Hepatocyte (in vitro differentiated cells): ENCODE data around the gene ASTN2. TPM values are rescaled to one million over a fixed set of nuclear protein-coding genes. Genes with fewer than 3 reads are reported as not detected.
A peak's percentile ranks its signal among the peaks of the same experiment; 100 is the strongest.

Experiments used
- DNase-seq: peaks from one replicate; pipeline ENCODE4 v3.0.0-alpha.2; 2016; ENCODE audit warnings: low spot score
- H2AFZ ChIP-seq: fragments of 200-600 bp; sonication (generic); 2 replicates; pipeline ENCODE4 v1.6.0; 2016; ENCODE audit warnings: antibody characterized with exemption, mild to moderate bottlenecking
- H3K27ac ChIP-seq: fragments of 200-600 bp; sonication (generic); 2 replicates; pipeline ENCODE4 v1.5.1; 2016; ENCODE audit warnings: mild to moderate bottlenecking
- H3K27me3 ChIP-seq: fragments of 200-600 bp; sonication (generic); 2 replicates; pipeline ENCODE4 v1.6.1; 2016
- H3K36me3 ChIP-seq: fragments of 200-600 bp; sonication (generic); replicated peaks from 2 replicates; pipeline ENCODE4 v1.5.1; 2016; ENCODE audit warnings: low read depth; ENCODE audit not compliant: insufficient read depth
- H3K4me1 ChIP-seq: fragments of 200-600 bp; sonication (generic); 2 replicates; pipeline ENCODE4 v1.5.1; 2016; ENCODE audit warnings: mild to moderate bottlenecking, moderate library complexity; ENCODE audit not compliant: insufficient read depth
- H3K4me2 ChIP-seq: fragments of 200-600 bp; sonication (generic); 2 replicates; pipeline ENCODE4 v1.6.0; 2016
- H3K4me3 ChIP-seq: fragments of 200-600 bp; sonication (generic); 2 replicates; pipeline ENCODE4 v1.5.1; 2016; ENCODE audit warnings: mild to moderate bottlenecking
- H3K79me2 ChIP-seq: fragments of 200-600 bp; sonication (generic); 2 replicates; pipeline ENCODE4 v1.6.0; 2017; ENCODE audit warnings: mild to moderate bottlenecking
- H3K9me2 ChIP-seq: fragments of 200-600 bp; sonication (generic); replicated peaks from 2 replicates; pipeline ENCODE4 v1.6.0; 2017; ENCODE audit warnings: mild to moderate bottlenecking; ENCODE audit not compliant: insufficient read depth
- H3K9me3 ChIP-seq: fragments of 200-600 bp; sonication (generic); 2 replicates; pipeline ENCODE4 v1.5.1; 2016; ENCODE audit warnings: low read depth, mild to moderate bottlenecking
- H4K20me1 ChIP-seq: fragments of 200-600 bp; sonication (generic); 2 replicates; pipeline ENCODE4 v1.6.0; 2016; ENCODE audit warnings: mild to moderate bottlenecking; ENCODE audit not compliant: insufficient read depth, poor library complexity, severe bottlenecking
- EZH2 ChIP-seq: fragments of 200-600 bp; sonication (generic); IDR thresholded peaks from 2 replicates; pipeline ENCODE4 v1.6.1; 2016; ENCODE audit warnings: antibody characterized with exemption, mild to moderate bottlenecking, borderline replicate concordance
- EZH2phosphoT487 ChIP-seq: fragments of 200-600 bp; sonication (generic); IDR thresholded peaks from one replicate; pipeline ENCODE4 v1.6.1; 2018; ENCODE audit warnings: antibody characterized with exemption, mild to moderate bottlenecking, low read depth, moderate library complexity; ENCODE audit not compliant: unreplicated experiment, severe bottlenecking
- WGBS: methylation state at CpG from one replicate; pipeline ENCODE4 v1.1.6; 2016; ENCODE audit warnings: low lambda C conversion rate; ENCODE audit errors: missing lambda C conversion rate; 5-methylcytosine and 5-hydroxymethylcytosine counted together
- polyA plus RNA-seq: library from polyadenylated mRNA; unstranded; fragments of >200 nt; fragmentation: Nextera tagmentation; extraction: Ambion mirVana; gene quantifications from 2 replicates; pipeline ENCODE4 v1.2.1, GENCODE V29; 2016
- total RNA-seq: library from RNA; depleted of rRNA; stranded (reverse); fragments of >200 nt; gene quantifications from 2 replicates; pipeline ENCODE4 v1.2.3, GENCODE V29; 2014
- TF ChIP-seq, protein P1 (sequence below): fragments of 200-600 bp; sonication (generic); IDR thresholded peaks from 2 replicates; pipeline ENCODE4 v1.5.1; 2016; ENCODE audit warnings: antibody characterized with exemption, mild to moderate bottlenecking; ENCODE audit not compliant: poor library complexity

Gene ASTN2
- total and polyA plus RNA-seq, 2 experiments from 2014 or later = 6.4 to 8.4 TPM

DNA sequence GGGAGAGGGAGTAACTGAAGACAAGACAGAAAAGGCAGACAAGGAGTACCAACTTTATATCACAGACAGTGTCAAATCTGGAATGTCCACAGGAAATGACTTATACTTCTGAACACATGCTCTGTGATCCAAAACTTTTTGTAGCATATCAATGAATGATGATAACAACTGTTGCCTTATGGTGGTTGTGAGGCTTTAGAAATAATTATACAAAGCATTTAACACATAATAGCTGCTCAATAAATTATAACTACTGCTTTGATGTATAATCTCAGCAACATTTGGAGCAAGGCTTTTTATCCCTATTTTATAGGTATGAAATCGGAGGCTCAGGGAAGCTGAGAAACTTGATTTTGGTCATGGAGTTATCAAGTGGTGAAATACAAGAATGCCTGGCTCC, 3.3 kb upstream of the ASTN2 start:
- Histone ChIP-seq H3K9me2 (no peaks in the 10 kb centered on the region), H3K27me3 (peaks cover 88% of the 10 kb centered on the region), H4K20me1 (no peaks in the 10 kb centered on the region), H3K79me2 (no peaks in the 10 kb centered on the region), H3K27ac (no peak overlapping the region), H3K9me3 (no peaks in the 10 kb centered on the region), H3K4me1 (peaks cover 18% of the 10 kb centered on the region), H3K4me2 (no peak overlapping the region), H3K4me3 (no peak overlapping the region), H3K36me3 (no peaks in the 10 kb centered on the region), H2AFZ (no peak overlapping the region)
- TF ChIP-seq EZH2 (no peak), EZH2phosphoT487 (no peak)
- TF ChIP-seq, protein P1, sequence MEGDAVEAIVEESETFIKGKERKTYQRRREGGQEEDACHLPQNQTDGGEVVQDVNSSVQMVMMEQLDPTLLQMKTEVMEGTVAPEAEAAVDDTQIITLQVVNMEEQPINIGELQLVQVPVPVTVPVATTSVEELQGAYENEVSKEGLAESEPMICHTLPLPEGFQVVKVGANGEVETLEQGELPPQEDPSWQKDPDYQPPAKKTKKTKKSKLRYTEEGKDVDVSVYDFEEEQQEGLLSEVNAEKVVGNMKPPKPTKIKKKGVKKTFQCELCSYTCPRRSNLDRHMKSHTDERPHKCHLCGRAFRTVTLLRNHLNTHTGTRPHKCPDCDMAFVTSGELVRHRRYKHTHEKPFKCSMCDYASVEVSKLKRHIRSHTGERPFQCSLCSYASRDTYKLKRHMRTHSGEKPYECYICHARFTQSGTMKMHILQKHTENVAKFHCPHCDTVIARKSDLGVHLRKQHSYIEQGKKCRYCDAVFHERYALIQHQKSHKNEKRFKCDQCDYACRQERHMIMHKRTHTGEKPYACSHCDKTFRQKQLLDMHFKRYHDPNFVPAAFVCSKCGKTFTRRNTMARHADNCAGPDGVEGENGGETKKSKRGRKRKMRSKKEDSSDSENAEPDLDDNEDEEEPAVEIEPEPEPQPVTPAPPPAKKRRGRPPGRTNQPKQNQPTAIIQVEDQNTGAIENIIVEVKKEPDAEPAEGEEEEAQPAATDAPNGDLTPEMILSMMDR = no peak
- 88% methylated on average over 1 of the region's 1 CpG for WGBS
- DNase-seq = no peak

DNA sequence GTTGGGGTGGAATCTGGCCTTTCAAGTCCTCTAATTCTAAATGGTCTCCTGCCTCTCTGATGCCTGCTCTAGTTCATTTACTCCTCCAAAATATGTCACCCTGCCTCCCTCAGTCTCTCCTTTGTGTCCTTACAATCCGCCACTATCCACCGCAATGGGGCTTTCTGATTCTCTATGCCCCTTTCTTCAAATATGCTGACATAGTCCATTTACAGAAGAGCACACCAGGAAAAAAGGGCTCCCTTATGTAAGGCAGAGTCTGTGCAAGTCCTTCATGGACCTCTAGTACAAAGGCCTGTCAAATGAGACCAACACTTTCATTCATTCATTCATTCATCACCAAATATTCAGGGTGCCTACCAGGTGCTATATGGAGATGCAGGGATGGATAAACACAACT, 2.0 kb upstream of the ASTN2 start:
- no peaks in the 10 kb centered on the region for H3K9me2 ChIP-seq
- no peak overlapping the region for H3K4me3 ChIP-seq
- peaks cover 87% of the 10 kb centered on the region for H3K27me3 ChIP-seq
- no peaks in the 10 kb centered on the region for H4K20me1 ChIP-seq
- no peak overlapping the region for H3K4me2 ChIP-seq
- H3K79me2 ChIP-seq = no peaks in the 10 kb centered on the region
- H3K4me1 ChIP-seq = peaks cover 21% of the 10 kb centered on the region
- DNase-seq = no peak
- H3K27ac ChIP-seq = no peak overlapping the region
- H2AFZ ChIP-seq = no peak overlapping the region
- H3K9me3 ChIP-seq = no peaks in the 10 kb centered on the region
- WGBS = 100% methylated on average over 2 of the region's 2 CpGs
- TF ChIP-seq, protein P1 = no peak
- TF ChIP-seq EZH2phosphoT487 = no peak
- no peak for TF ChIP-seq EZH2
- no peaks in the 10 kb centered on the region for H3K36me3 ChIP-seq

DNA sequence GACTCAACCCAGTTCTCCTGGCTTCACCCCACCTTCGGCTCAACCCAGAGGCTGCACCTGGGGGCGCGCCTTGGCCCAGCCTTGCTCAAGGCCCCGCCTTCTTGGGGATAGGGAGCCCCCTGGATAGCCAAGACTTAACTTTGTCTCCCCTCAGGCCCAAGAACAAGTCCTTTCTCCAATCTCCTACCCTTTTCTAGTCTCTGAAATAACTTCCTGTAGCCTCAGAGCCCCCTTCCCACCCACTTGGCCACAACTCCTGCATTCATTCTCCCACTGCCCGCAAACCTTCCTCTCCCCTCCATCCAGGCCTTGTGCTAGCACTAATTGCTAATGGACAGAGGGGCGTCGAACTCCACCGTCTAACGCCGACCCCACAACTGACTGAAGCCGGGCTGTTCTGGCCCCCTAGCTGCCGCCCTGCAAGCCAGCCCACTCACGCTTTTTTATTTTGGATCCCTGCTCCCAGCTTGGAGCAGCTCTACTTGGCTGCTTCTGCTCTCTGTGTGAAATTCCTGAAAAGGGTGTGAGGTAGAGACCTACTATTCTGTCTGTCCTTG, 579 bp upstream of the ASTN2 start:
- H2AFZ ChIP-seq = peak overlapping the region; percentile 71

More for the DNA sequence above, 579 bp upstream of the ASTN2 start:
- H3K27ac ChIP-seq = no peak overlapping the region
- no peaks in the 10 kb centered on the region for H4K20me1 ChIP-seq
- peak; percentile 33 for TF ChIP-seq EZH2
- TF ChIP-seq EZH2phosphoT487 = no peak
- TF ChIP-seq, protein P1 = no peak
- H3K4me2 ChIP-seq = peak overlapping the region; percentile 97
- peaks cover 90% of the 10 kb centered on the region for H3K27me3 ChIP-seq
- H3K79me2 ChIP-seq = no peaks in the 10 kb centered on the region
- peak overlapping the region; percentile 36 for H3K4me3 ChIP-seq
- DNase-seq = no peak
- 5% methylated on average over 13 of the region's 13 CpGs for WGBS
- H3K4me1 ChIP-seq = peaks cover 21% of the 10 kb centered on the region
- no peaks in the 10 kb centered on the region for H3K36me3 ChIP-seq
- no peaks in the 10 kb centered on the region for H3K9me2 ChIP-seq
- H3K9me3 ChIP-seq = no peaks in the 10 kb centered on the region
